Natural killer cell treated with Interleukin-12 subunit alpha and Interleukin-12 subunit beta and Interleukin-15 and Interleukin-18, amount 100 ng/mL, for 72 hours (primary cell): ENCODE results near the gene MAP7D1. TPM values are rescaled to one million over a fixed set of nuclear protein-coding genes. Genes with fewer than 3 reads are reported as not detected.
"Not testable (repeated sequence)": the region's sequence is repeated elsewhere in the genome, so short reads cannot be mapped to it uniquely, and the experiment has no call there.

Source experiments
- ATAC-seq, 2 donors: fragments of 150-1000 bp; cut with Tn5 transposase in 1 of 2; sonication (Bioruptor Pico), chemical (Tn5 transposase) in 1 of 2; 2 replicates each; pipeline ENCODE4 v1.10.0; 2021
- DNase-seq: peaks from one replicate; pipeline ENCODE4 v3.0.0; 2022; ENCODE audit warnings: low spot score
- H3K27ac Mint-ChIP-seq, 2 donors: 1 replicate in 1 of 2; 2 replicates in 1 of 2; pipeline ENCODE4 v1.8.0; 2022; ENCODE audit warnings: mixed read lengths in 2 of 2, mild to moderate bottlenecking in 1 of 2, moderate library complexity in 1 of 2
- H3K27me3 Mint-ChIP-seq, 2 donors: 1 replicate in 1 of 2; 2 replicates in 1 of 2; pipeline ENCODE4 v1.8.0; 2022; ENCODE audit warnings: mixed read lengths in 2 of 2
- H3K36me3 Mint-ChIP-seq: one replicate; pipeline ENCODE4 v1.8.0; 2022; ENCODE audit warnings: mixed read lengths
- H3K4me1 Mint-ChIP-seq, 2 donors: 1 replicate in 1 of 2; 2 replicates in 1 of 2; pipeline ENCODE4 v1.8.0; 2022; ENCODE audit warnings: low read depth in 2 of 2, mixed read lengths in 2 of 2, mild to moderate bottlenecking in 1 of 2
- H3K4me3 Mint-ChIP-seq: one replicate; pipeline ENCODE4 v1.8.0; 2022; ENCODE audit warnings: mixed read lengths
- H3K9me3 Mint-ChIP-seq: 2 replicates; pipeline ENCODE4 v1.8.0; 2022; ENCODE audit warnings: mixed read lengths
- total RNA-seq, 2 donors: library from RNA; stranded (reverse); gene quantifications; one replicate each; pipeline ENCODE4 v1.2.3, GENCODE V29; 2022

The MAP7D1 gene
- total RNA-seq, 2 donors from 2014 or later, result 153 to 196 TPM

GRCh38 chr1:36172983-36173382, 17.0 kb downstream of the MAP7D1 start:
- no peak for DNase-seq
- ATAC-seq, result no peak
- no peaks in the 10 kb centered on the region for H3K9me3 Mint-ChIP-seq
- H3K27ac Mint-ChIP-seq, result peak overlapping the region in 1 of 2 donors; percentile 56
- H3K36me3 Mint-ChIP-seq, result peaks cover 17% of the 10 kb centered on the region
- H3K27me3 Mint-ChIP-seq, result no peaks in the 10 kb centered on the region
- H3K4me1 Mint-ChIP-seq, result peaks cover 13 to 19% of the 10 kb centered on the region in 2 donors
- no peak overlapping the region for H3K4me3 Mint-ChIP-seq

DNA sequence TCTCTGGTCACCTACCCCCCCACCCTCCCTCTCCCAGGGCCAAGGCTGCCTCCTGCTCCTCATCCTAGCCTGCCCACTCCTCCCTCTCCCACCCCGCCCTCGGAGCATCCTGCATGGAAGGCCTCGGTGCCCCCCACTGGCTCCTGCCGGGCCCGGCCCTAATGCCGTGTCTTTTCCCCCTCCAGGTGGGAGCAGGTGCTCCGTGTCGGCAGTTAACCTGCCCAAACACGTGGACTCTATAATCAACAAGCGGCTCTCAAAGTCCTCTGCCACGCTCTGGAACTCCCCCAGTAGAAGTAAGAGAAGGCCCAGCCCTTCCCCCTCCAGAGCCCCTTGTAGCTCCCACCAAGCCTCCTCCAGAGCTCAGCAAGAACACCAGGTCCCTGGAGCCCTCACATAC, 18.8 kb downstream of the MAP7D1 start:
- H3K4me3 Mint-ChIP-seq, result no peak overlapping the region
- DNase-seq (no peak), ATAC-seq (no peak)
- no peaks in the 10 kb centered on the region for H3K27me3 Mint-ChIP-seq
- no peak overlapping the region for H3K27ac Mint-ChIP-seq
- no peaks in the 10 kb centered on the region for H3K9me3 Mint-ChIP-seq
- H3K36me3 Mint-ChIP-seq, result peaks cover 17% of the 10 kb centered on the region
- H3K4me1 Mint-ChIP-seq, result peaks cover 6 to 15% of the 10 kb centered on the region in 2 donors

GRCh38 chr1:36175137-36176095, 19.5 kb downstream of the MAP7D1 start:
- H3K4me1 Mint-ChIP-seq, result peaks cover 6 to 10% of the 10 kb centered on the region in 2 donors
- peaks cover 12% of the 10 kb centered on the region for H3K36me3 Mint-ChIP-seq
- H3K4me3 Mint-ChIP-seq, result no peak overlapping the region
- no peaks in the 10 kb centered on the region for H3K9me3 Mint-ChIP-seq
- DNase-seq (no peak), ATAC-seq (no peak)
- no peak overlapping the region for H3K27ac Mint-ChIP-seq
- no peaks in the 10 kb centered on the region for H3K27me3 Mint-ChIP-seq

DNA sequence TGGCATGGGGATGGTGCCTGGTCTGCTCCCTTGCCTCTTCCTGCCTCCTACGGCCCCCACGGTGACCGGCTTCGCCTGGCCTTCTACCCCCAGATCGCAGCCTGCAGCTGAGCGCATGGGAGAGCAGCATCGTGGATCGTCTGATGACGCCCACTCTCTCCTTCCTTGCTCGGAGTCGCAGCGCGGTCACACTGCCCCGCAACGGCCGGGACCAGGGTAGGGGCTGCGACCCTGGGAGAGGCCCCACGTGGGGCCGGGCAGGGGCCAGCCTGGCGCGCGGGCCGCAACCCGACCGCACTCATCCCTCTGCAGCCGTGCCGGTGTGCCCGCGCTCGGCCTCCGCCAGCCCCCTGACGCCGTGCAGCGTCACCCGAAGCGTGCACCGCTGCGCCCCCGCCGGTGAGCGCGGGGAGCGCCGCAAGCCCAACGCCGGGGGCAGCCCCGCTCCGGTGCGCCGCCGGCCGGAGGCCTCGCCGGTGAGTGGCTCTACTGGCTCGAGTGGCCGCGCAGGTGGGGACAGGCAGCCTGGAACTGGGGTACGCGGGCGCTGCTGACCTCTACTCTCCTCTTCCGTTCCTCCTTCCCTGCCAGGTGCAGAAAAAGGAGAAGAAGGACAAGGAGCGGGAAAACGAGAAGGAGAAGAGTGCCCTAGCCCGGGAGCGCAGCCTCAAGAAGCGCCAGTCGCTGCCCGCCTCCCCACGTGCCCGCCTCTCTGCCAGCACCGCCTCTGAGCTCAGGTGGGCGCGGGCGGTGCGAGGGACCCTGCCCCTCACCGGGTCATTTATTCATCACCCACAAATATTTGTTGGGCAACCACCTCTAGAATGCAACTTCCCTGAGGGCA, 20.4 kb downstream of the MAP7D1 start:
- H3K9me3 Mint-ChIP-seq, result no peaks in the 10 kb centered on the region
- no peaks in the 10 kb centered on the region for H3K27me3 Mint-ChIP-seq
- H3K36me3 Mint-ChIP-seq, result peaks cover 9% of the 10 kb centered on the region
- H3K27ac Mint-ChIP-seq, result no peak overlapping the region
- H3K4me3 Mint-ChIP-seq, result no peak overlapping the region
- ATAC-seq (no peak), DNase-seq (no peak)
- peaks cover 6 to 7% of the 10 kb centered on the region in 2 donors for H3K4me1 Mint-ChIP-seq

DNA sequence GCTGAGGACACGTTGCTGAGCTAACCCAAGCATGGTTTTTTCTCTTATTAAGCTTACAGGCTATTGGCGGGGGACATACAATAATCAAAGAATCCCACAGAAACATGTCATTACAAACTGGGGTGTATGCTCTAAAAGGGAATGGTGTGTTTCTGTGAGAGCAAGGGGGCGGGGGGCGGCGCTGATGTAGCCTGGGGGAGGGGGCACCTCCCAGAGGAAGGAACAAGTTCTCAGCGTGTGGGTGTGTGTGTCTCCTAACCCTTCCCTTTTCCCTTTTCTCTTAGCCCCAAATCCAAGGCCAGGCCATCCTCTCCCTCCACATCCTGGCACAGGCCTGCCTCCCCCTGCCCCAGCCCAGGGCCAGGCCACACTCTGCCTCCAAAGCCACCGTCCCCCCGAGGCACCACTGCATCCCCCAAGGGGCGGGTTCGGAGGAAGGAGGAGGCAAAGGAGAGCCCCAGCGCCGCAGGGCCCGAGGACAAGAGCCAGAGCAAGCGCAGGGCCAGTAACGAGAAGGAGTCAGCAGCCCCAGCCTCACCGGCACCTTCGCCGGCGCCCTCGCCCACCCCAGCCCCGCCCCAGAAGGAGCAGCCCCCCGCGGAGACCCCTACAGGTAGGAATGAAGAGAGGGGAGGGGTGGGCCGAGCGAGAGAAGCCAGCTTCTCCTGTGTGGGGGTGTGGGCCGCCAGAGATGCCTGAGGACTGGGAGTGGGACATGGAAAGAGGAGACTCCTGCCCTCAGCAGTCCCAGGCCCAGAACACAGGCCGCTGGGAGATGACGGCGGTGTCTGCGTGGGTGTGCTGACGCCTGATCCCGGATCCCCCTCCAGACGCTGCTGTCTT, 21.9 kb downstream of the MAP7D1 start:
- Mint-ChIP-seq H3K4me3 (no peak overlapping the region), H3K27ac (no peak overlapping the region), H3K27me3 (no peaks in the 10 kb centered on the region), H3K4me1 (peaks cover 6 to 7% of the 10 kb centered on the region in 2 donors), H3K9me3 (no peaks in the 10 kb centered on the region), H3K36me3 (peaks cover 9% of the 10 kb centered on the region)
- DNase-seq (no peak), ATAC-seq (no peak)

- DNase-seq (no peak), ATAC-seq (no peak)
- H3K9me3 Mint-ChIP-seq, result no peaks in the 10 kb centered on the region
These were observed 22.7 kb downstream of the MAP7D1 start for GRCh38 chr1:36178471-36179219.

DNA sequence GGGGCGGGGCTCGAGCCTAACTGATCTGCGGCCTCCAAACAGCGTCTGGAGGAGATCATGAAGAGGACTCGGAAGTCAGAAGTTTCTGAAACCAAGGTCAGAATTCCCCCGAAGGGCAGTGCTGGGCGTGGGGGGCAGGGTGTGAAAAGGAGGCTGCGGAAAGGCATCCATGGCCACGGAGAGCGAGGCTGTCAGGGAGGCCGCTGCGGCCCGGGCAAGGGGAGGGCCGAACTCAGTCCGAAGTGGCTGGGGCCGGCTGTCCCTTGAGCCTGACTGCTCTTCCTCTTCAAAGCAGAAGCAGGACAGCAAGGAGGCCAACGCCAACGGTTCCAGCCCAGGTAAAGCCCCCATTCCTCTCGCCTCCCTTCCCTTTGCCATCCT, 23.2 kb downstream of the MAP7D1 start:
- Mint-ChIP-seq H3K4me1 (peaks cover under 1 to 2% of the 10 kb centered on the region in 2 donors), H3K36me3 (peaks cover 1% of the 10 kb centered on the region), H3K27me3 (no peaks in the 10 kb centered on the region), H3K4me3 (no peak overlapping the region), H3K27ac (no peak overlapping the region), H3K9me3 (no peaks in the 10 kb centered on the region)
- DNase-seq, result no peak
- no peak for ATAC-seq

More at GRCh38 chr1:36178471-36179219, 22.7 kb downstream of the MAP7D1 start:
- no peak overlapping the region for H3K27ac Mint-ChIP-seq
- H3K36me3 Mint-ChIP-seq, result peaks cover 7% of the 10 kb centered on the region
- no peak overlapping the region for H3K4me3 Mint-ChIP-seq
- peaks cover 6% of the 10 kb centered on the region in 2 donors for H3K4me1 Mint-ChIP-seq
- no peaks in the 10 kb centered on the region for H3K27me3 Mint-ChIP-seq

DNA sequence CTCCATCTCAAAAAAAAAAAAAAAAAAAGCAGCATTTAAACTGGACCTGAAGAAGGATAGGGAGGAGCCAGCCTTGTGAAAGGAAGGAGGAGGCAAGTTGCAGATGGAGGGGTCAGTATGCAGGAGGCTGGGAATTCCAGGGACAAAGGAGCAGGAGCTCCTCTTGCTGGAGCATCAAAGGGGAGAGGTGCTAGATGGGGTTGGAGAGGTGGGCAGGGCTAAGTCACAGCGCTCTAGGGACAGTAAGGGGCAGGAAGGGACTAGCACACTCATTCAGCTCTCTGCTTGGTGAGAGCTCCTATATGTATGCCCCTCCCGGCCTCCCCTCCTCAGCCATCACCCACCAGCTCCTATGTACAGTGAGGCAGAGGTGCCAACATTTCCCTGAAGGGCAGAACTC, 26.8 kb downstream of the MAP7D1 start:
- Mint-ChIP-seq H3K36me3 (no peaks in the 10 kb centered on the region), H3K9me3 (no peaks in the 10 kb centered on the region), H3K4me3 (no peak overlapping the region), H3K4me1 (no peaks in the 10 kb centered on the region), H3K27me3 (no peaks in the 10 kb centered on the region), H3K27ac (peak overlapping the region; percentile 0 to 3)
- DNase-seq, result no peak
- no peak for ATAC-seq

DNA sequence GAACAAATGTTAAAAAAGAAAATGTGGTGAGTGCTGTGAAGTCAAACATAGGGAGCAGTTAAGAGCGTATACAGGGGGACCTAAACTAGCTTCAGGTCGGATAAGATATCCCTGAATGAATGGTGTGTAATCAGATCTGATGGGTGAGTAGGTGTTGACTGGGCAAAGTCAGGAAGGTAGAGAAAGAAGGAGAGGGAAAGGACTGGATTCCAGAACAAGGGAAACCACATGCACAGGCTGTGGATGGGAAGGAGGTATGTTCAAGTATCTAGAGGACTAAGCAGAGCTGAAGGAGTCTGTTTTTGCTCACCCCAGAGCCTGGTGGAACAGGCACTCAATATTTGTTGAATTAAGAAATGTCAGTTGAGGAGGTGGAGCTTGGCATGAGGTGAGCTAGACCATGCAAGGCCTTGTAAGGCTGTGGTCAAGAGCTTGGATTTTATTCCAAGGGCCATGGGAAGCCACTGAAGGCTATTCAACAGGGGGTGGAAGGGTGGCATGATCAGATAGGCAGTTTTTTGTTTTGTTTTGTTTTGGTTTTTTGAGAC, 27.4 kb downstream of the MAP7D1 start:
- Mint-ChIP-seq H3K4me1 (peaks cover 4 to 6% of the 10 kb centered on the region in 2 donors), H3K27me3 (no peaks in the 10 kb centered on the region), H3K9me3 (no peaks in the 10 kb centered on the region), H3K4me3 (no peak overlapping the region), H3K36me3 (no peaks in the 10 kb centered on the region), H3K27ac (no peak overlapping the region)
- DNase-seq (no peak), ATAC-seq (no peak)

- H3K4me1 Mint-ChIP-seq, result peaks cover 4 to 6% of the 10 kb centered on the region in 2 donors
- no peaks in the 10 kb centered on the region for H3K36me3 Mint-ChIP-seq
- no peak overlapping the region for H3K4me3 Mint-ChIP-seq
- DNase-seq, result peak; percentile 82
- no peaks in the 10 kb centered on the region for H3K9me3 Mint-ChIP-seq
- ATAC-seq, result peak; percentile 92 to 93
- H3K27me3 Mint-ChIP-seq, result no peaks in the 10 kb centered on the region
- H3K27ac Mint-ChIP-seq, result peak overlapping the region in 1 of 2 donors; percentile 77
These were observed 32.0 kb downstream of the MAP7D1 start for GRCh38 chr1:36187800-36188593.

DNA sequence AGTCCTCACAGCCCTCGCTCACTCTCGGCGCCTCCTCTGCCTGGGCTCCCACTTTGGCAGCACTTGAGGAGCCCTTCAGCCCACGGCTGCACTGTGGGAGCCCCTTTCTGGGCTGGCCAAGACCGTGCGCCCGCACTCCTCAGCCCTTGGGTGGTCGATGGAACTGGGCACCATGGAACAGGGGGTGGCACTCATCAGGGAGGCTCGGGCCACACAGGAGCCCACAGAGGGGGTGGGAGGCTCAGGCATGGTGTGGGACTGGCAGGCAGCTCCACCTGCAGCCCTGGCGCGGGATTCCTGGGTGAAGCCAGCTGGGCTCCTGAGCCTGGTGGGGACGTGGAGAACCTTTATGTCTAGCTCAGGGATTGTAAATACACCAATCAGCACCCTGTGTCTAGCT, 40.8 kb downstream of the MAP7D1 start:
- not testable (repeated sequence) for H3K4me1 Mint-ChIP-seq, DNase-seq, H3K9me3 Mint-ChIP-seq, H3K36me3 Mint-ChIP-seq, H3K27me3 Mint-ChIP-seq, ATAC-seq, H3K27ac Mint-ChIP-seq, H3K4me3 Mint-ChIP-seq

- DNase-seq (no peak), ATAC-seq (no peak)
- Mint-ChIP-seq H3K4me3 (no peak overlapping the region), H3K36me3 (no peaks in the 10 kb centered on the region), H3K4me1 (no peaks in the 10 kb centered on the region), H3K27ac (no peak overlapping the region), H3K27me3 (peaks cover 0 to 7% of the 10 kb centered on the region in 2 donors), H3K9me3 (no peaks in the 10 kb centered on the region)
These were observed 42.7 kb downstream of the MAP7D1 start for GRCh38 chr1:36198641-36199040.
